Loucy (cell line): ENCODE measurements around the gene FADS1.

Experiments used
- EZH2phosphoT487 ChIP-seq: fragments of 200-600 bp; IDR thresholded peaks from 2 replicates; pipeline ENCODE4 v1.6.1; 2018; ENCODE audit warnings: antibody characterized with exemption, mild to moderate bottlenecking, moderate library complexity, borderline replicate concordance
- TF ChIP-seq, protein P1 (sequence below): fragments of 200-600 bp; sonication (generic); conservative IDR thresholded peaks from 2 replicates; pipeline ENCODE4 v1.5.1; 2014; ENCODE audit warnings: mild to moderate bottlenecking, antibody characterized with exemption, low read length

- TF ChIP-seq, protein P1, sequence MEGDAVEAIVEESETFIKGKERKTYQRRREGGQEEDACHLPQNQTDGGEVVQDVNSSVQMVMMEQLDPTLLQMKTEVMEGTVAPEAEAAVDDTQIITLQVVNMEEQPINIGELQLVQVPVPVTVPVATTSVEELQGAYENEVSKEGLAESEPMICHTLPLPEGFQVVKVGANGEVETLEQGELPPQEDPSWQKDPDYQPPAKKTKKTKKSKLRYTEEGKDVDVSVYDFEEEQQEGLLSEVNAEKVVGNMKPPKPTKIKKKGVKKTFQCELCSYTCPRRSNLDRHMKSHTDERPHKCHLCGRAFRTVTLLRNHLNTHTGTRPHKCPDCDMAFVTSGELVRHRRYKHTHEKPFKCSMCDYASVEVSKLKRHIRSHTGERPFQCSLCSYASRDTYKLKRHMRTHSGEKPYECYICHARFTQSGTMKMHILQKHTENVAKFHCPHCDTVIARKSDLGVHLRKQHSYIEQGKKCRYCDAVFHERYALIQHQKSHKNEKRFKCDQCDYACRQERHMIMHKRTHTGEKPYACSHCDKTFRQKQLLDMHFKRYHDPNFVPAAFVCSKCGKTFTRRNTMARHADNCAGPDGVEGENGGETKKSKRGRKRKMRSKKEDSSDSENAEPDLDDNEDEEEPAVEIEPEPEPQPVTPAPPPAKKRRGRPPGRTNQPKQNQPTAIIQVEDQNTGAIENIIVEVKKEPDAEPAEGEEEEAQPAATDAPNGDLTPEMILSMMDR: no peak
- TF ChIP-seq EZH2phosphoT487: no peak
Observed at GRCh38 chr11:61866231-61866957, 49.6 kb upstream of the FADS1 start.
